Tibial nerve (tissue), 4 donors: ENCODE measurements around the gene MIPEP.

Source experiments
- CTCF ChIP-seq, 5 experiments: fragments of 200-600 bp in 3 of 5; fragments of 450-650 bp in 2 of 5; sonication (generic) in 3 of 5; IDR thresholded peaks; one replicate each; pipeline ENCODE4 v1.5.1; 2016 to 2019; ENCODE audit warnings: antibody characterized with exemption in 5 of 5, mild to moderate bottlenecking in 3 of 5, moderate library complexity in 2 of 5
- EP300 ChIP-seq, 2 donors: sonication (generic); formaldehyde crosslinking; IDR thresholded peaks; one replicate each; pipeline ENCODE4 v1.6.1; 2017; ENCODE audit warnings: antibody characterized with exemption in 2 of 2, mild to moderate bottlenecking in 1 of 2
- POLR2A ChIP-seq, 2 donors: fragments of 450-650 bp; IDR thresholded peaks; one replicate each; pipeline ENCODE4 v1.6.1; 2017; ENCODE audit warnings: antibody characterized with exemption in 2 of 2, mild to moderate bottlenecking in 2 of 2, moderate library complexity in 2 of 2

DNA sequence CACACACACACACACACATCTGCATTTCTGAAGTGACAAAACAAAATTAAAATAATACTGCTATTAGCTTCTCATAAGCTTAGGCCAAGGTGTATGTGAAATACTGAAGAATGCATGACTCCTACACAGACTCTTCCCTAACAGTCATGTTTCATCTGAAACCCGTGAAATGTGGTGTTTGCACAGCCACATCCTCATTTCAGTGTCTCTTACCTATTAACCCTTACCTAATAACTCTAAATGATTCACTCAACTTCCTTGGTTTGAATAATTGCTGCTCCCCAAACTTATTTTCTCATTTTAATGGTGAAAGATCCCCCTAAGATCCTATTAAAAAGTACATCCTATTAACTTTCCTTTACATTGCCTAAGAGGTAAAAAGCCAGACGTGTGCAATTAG is 117.6 kb downstream of the MIPEP start:
- TF ChIP-seq POLR2A (IDR thresholded peaks at IDR 0.05), result no peak
- no peak for TF ChIP-seq CTCF (IDR thresholded peaks at IDR 0.05)
- no peak for TF ChIP-seq EP300 (IDR thresholded peaks at IDR 0.05)
